Measurements from ENCODE around the gene DNM1L. TPM values are rescaled to one million over a fixed set of nuclear protein-coding genes. Genes with fewer than 3 reads are reported as not detected.
A peak's percentile ranks its signal among the peaks of the same experiment; 100 is the strongest.

The DNM1L gene
- total and polyA plus RNA-seq, 9 of the 15 experiments (the other 6 are each of a cell fraction or from before 2014, with no cell fraction given) = 24.1 to 82.8 (median 61.5) TPM

GRCh38 chr12:32755051-32755653 is 76.1 kb downstream of the DNM1L start (continued):
- peak; percentile 84 for TF ChIP-seq ELF1 (tag; IDR thresholded peaks at IDR 0.05)
- TF ChIP-seq ZNF12 (CRISPR knock-in tag; IDR thresholded peaks at IDR 0.05) = no peak; the same call in 1 of the 2 replicates
- peak; percentile 80 for TF ChIP-seq MYC (IDR thresholded peaks at IDR 0.05; ENCODE audit: low read depth, low read length)
- no peak for TF ChIP-seq MYC (CRISPR knock-in tag; IDR thresholded peaks at IDR 0.05; ENCODE audit: borderline replicate concordance, low read depth)
- no peak for TF ChIP-seq SP2 (IDR thresholded peaks at IDR 0.05; ENCODE audit: extremely low read depth, low read depth, low read length, poor library complexity, severe bottlenecking)
- peak; percentile 71 for TF ChIP-seq GABPA (tag; conservative IDR thresholded peaks at IDR 0.05; ENCODE audit: low read depth)
- no peak for TF ChIP-seq ZNF124 (CRISPR knock-in tag; IDR thresholded peaks at IDR 0.05)
- no peak for TF ChIP-seq HIVEP1 (CRISPR knock-in tag; IDR thresholded peaks at IDR 0.05)
- TF ChIP-seq TEAD4 (IDR thresholded peaks at IDR 0.05; ENCODE audit: low read length) = no peak
- TF ChIP-seq TEAD4 (CRISPR knock-in tag; IDR thresholded peaks at IDR 0.05; ENCODE audit: borderline replicate concordance) = no peak
- TF ChIP-seq HSF4 (CRISPR knock-in tag; IDR thresholded peaks at IDR 0.05; ENCODE audit: borderline replicate concordance) = no peak
- 0 out of 2 replicates have a peak, but pooled peaks have one; percentile 16 for TF ChIP-seq PML (IDR thresholded peaks at IDR 0.05; ENCODE audit: low read length)
- no peak for TF ChIP-seq ZEB2 (IDR thresholded peaks at IDR 0.05)
- TF ChIP-seq CTCF (IDR thresholded peaks at IDR 0.05 in 2 of 3, conservative IDR thresholded peaks at IDR 0.05 in 1 of 3; ENCODE audit: insufficient read depth in 2 of 3, low read depth in 1 of 3, low read length in 3 of 3) = peak; percentile 87 to 94 (median 88)
- TF ChIP-seq NR2F6 (CRISPR knock-in tag; IDR thresholded peaks at IDR 0.05) = no peak
- no peak; the same call in 1 of the 2 replicates for TF ChIP-seq ZNF263 (CRISPR knock-in tag; IDR thresholded peaks at IDR 0.05; ENCODE audit: borderline replicate concordance)
- TF ChIP-seq EP400 (IDR thresholded peaks at IDR 0.05) = peak; percentile 64
- TF ChIP-seq ZNF354B (CRISPR knock-in tag; IDR thresholded peaks at IDR 0.05) = no peak
- TF ChIP-seq EZH2 (IDR thresholded peaks at IDR 0.05; ENCODE audit: borderline replicate concordance, low read depth, low read length) = no peak
- TF ChIP-seq ZNF695 (CRISPR knock-in tag; IDR thresholded peaks at IDR 0.05) = no peak
- TF ChIP-seq ZNF583 (CRISPR knock-in tag; IDR thresholded peaks at IDR 0.05) = peak; percentile 8; the same call in 1 of the 2 replicates
- TF ChIP-seq TEAD1 (CRISPR knock-in tag; IDR thresholded peaks at IDR 0.05) = peak in 1 of 2 experiments; percentile 9; a peak in 1 of 4 replicates
- TF ChIP-seq E2F5 (CRISPR knock-in tag; IDR thresholded peaks at IDR 0.05) = no peak
- peak; percentile 74; the same call in 1 of the 2 replicates for TF ChIP-seq GABPB1 (CRISPR knock-in tag; IDR thresholded peaks at IDR 0.05)
- TF ChIP-seq FOXK1 (CRISPR knock-in tag; IDR thresholded peaks at IDR 0.05; ENCODE audit: borderline replicate concordance) = peak; percentile 73; the same call in 1 of the 2 replicates
- peak; percentile 16; the same call in 1 of the 2 replicates for TF ChIP-seq ZNF395 (CRISPR knock-in tag; IDR thresholded peaks at IDR 0.05)
- TF ChIP-seq TAF1 (IDR thresholded peaks at IDR 0.05; ENCODE audit: control insufficient read depth, extremely low read depth, insufficient read depth, low read length, severe bottlenecking) = peak; percentile 60
